ENCODE data around the gene PRSS57. TPM values are rescaled to one million over a fixed set of nuclear protein-coding genes. Genes with fewer than 3 reads are reported as not detected.

PRSS57 gene
- total and polyA plus RNA-seq, 2 of the 4 experiments (the other 2 are of a cell fraction): not detected

- BruUV-seq (replicated peaks): no TSS peak
- Histone ChIP-seq H3K9me3 (ENCODE audit: control insufficient read depth, insufficient read depth, low read length) (no peaks in the 10 kb centered on the region), H4K91ac (ENCODE audit: insufficient read depth, low read depth, low read length) (no peak overlapping the region), H3K79me1 (ENCODE audit: low read depth in 1 of 2, low read length in 2 of 2) (peaks cover 0 to 31% of the 10 kb centered on the region in 2 experiments; a peak in 3 of 4 replicates), H3K4me1 (ENCODE audit: control insufficient read depth, insufficient read depth, low read length) (no peaks in the 10 kb centered on the region), H4K5ac (ENCODE audit: low read depth, low read length) (no peak overlapping the region), H2BK5ac (ENCODE audit: low read depth, low read length, poor library complexity, severe bottlenecking) (no peak overlapping the region), H2AK5ac (ENCODE audit: low read depth, low read length) (no peak overlapping the region), H3K9ac (ENCODE audit: low read depth, low read length) (no peak overlapping the region), H3K27me3 (ENCODE audit: control insufficient read depth, insufficient read depth, low read length) (no peaks in the 10 kb centered on the region), H3K18ac (ENCODE audit: low read depth, low read length) (no peak overlapping the region), H3K14ac (replicated peaks; ENCODE audit: low read depth, low read length) (no peak overlapping the region), H4K20me1 (ENCODE audit: insufficient read depth, low read length) (peaks cover 44% of the 10 kb centered on the region), H3K9me1 (ENCODE audit: insufficient read depth, low read length) (no peaks in the 10 kb centered on the region), H3K56ac (ENCODE audit: extremely low read depth, insufficient read depth, low read length) (no peak overlapping the region), H3K27ac (ENCODE audit: insufficient read depth, low read length) (no peak overlapping the region), H3K4me3 (ENCODE audit: insufficient read depth, low read depth, low read length) (no peak overlapping the region), H2AK9ac (replicated peaks; ENCODE audit: low read depth, low read length, poor library complexity) (no peak overlapping the region), H3K4me2 (ENCODE audit: low read depth, low read length) (no peak overlapping the region), H3K4ac (ENCODE audit: low read depth, low read length) (no peak overlapping the region), H2BK15ac (ENCODE audit: low read depth, low read length) (no peak overlapping the region), H3K36me3 (ENCODE audit: control insufficient read depth, insufficient read depth, low read length) (peaks cover 49% of the 10 kb centered on the region), H2BK120ac (ENCODE audit: low read depth, low read length) (no peak overlapping the region), H4K8ac (ENCODE audit: low read depth in 2 of 2, low read length in 2 of 2) (no peak overlapping the region), H2BK20ac (ENCODE audit: low read depth, low read length) (no peak overlapping the region), H2AFZ (replicated peaks; ENCODE audit: low read length, poor library complexity) (no peak overlapping the region), H3K23ac (ENCODE audit: low read depth, low read length) (no peak overlapping the region)
- WGBS, 2 experiments (ENCODE audit: extremely low coverage in 2 of 2, insufficient read length in 1 of 2): 96% methylated on average over 50 of the region's 58 CpGs; no CpG with 5 or more reads in 1 of the 2 experiments
- no peak for DNase-seq
- ATAC-seq (ENCODE audit: low read depth): no peak
- ChIA-PET POLR2A (ENCODE audit: unreplicated experiment) (no interaction called here), CTCF (no interaction called here)
- intact Hi-C loops (cut with micrococcal nuclease): no loop called here
- in situ Hi-C loops (cut with MboI; ENCODE audit: low sequenced_read_pairs): no loop called here
- dilution Hi-C loops (cut with HindIII; ENCODE audit: low sequenced_read_pairs, unreplicated experiment): no loop called here
- no peak for TF ChIP-seq BHLHE40 (IDR thresholded peaks at IDR 0.05; ENCODE audit: low read depth, low read length)
- TF ChIP-seq RAD21 (IDR thresholded peaks at IDR 0.05; ENCODE audit: low read length): no peak
- TF ChIP-seq MAFK (IDR thresholded peaks at IDR 0.05; ENCODE audit: low read depth, low read length): no peak
- TF ChIP-seq MXI1 (IDR thresholded peaks at IDR 0.05; ENCODE audit: borderline replicate concordance, low read depth, low read length): no peak
- no peak for TF ChIP-seq CEBPB (IDR thresholded peaks at IDR 0.05; ENCODE audit: low read depth, low read length)
- TF ChIP-seq FOS (IDR thresholded peaks at IDR 0.05; ENCODE audit: low read depth, low read length): no peak
- TF ChIP-seq POLR2A (IDR thresholded peaks at IDR 0.05; ENCODE audit: low read depth, low read length): no peak
- no peak for TF ChIP-seq MAZ (IDR thresholded peaks at IDR 0.05; ENCODE audit: borderline replicate concordance, low read depth, low read length)
- no peak for TF ChIP-seq RFX5 (IDR thresholded peaks at IDR 0.05; ENCODE audit: low read depth, low read length)
- no peak for TF ChIP-seq CHD1 (IDR thresholded peaks at IDR 0.05; ENCODE audit: low read depth, low read length)
- TF ChIP-seq CTCF (conservative IDR thresholded peaks at IDR 0.05; ENCODE audit: low read depth, low read length): no peak
- TF ChIP-seq, protein P1, sequence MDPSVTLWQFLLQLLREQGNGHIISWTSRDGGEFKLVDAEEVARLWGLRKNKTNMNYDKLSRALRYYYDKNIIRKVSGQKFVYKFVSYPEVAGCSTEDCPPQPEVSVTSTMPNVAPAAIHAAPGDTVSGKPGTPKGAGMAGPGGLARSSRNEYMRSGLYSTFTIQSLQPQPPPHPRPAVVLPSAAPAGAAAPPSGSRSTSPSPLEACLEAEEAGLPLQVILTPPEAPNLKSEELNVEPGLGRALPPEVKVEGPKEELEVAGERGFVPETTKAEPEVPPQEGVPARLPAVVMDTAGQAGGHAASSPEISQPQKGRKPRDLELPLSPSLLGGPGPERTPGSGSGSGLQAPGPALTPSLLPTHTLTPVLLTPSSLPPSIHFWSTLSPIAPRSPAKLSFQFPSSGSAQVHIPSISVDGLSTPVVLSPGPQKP (IDR thresholded peaks at IDR 0.05; ENCODE audit: borderline replicate concordance, low read depth, low read length): no peak
- TF ChIP-seq USF2 (IDR thresholded peaks at IDR 0.05; ENCODE audit: low read depth, low read length): no peak
- TF ChIP-seq NFE2L2 (IDR thresholded peaks at IDR 0.05; ENCODE audit: low read depth, low read length): no peak
- TF ChIP-seq RCOR1 (IDR thresholded peaks at IDR 0.05; ENCODE audit: insufficient replicate concordance, low read length): no peak
- no peak for TF ChIP-seq SMC3 (IDR thresholded peaks at IDR 0.05; ENCODE audit: low read depth, low read length)
Measured at GRCh38 chr19:651114-651818, 44.0 kb downstream of the PRSS57 start.

Measured in IMR-90 (cell line).